ENCODE data around the gene ZNF311. TPM values are rescaled to one million over a fixed set of nuclear protein-coding genes. Genes with fewer than 3 reads are reported as not detected.

ZNF311 gene
- total and polyA plus RNA-seq, 9 donors: 1.5 to 2.7 (median 2.3) TPM

Other genes with a start within 250 kb of the ZNF311 start
- gene TRIM27, start 81.3 kb downstream of the ZNF311 start, total RNA-seq: 47.7 TPM
- 10 to 100 TPM; 39.6 to 52.3 (median 45.8) TPM for gene TRIM27, start 81.3 kb downstream of the ZNF311 start, polyA plus RNA-seq (ENCODE audit: insufficient read depth in 1 of 8, insufficient read length in 8 of 8, low replicate concordance in 1 of 8)
- gene OR2W1, start 39.9 kb upstream of the ZNF311 start, total RNA-seq: not detected
- not detected for gene OR2W1, start 39.9 kb upstream of the ZNF311 start, polyA plus RNA-seq (ENCODE audit: insufficient read depth in 1 of 8, insufficient read length in 8 of 8, low replicate concordance in 1 of 8)
- gene OR2B3, start 82.0 kb upstream of the ZNF311 start, total RNA-seq: not detected
- not detected for gene OR2B3, start 82.0 kb upstream of the ZNF311 start, polyA plus RNA-seq (ENCODE audit: insufficient read depth in 1 of 8, insufficient read length in 8 of 8, low replicate concordance in 1 of 8)
- gene OR2J1, start 94.2 kb upstream of the ZNF311 start, total RNA-seq: not detected
- not detected for gene OR2J1, start 94.2 kb upstream of the ZNF311 start, polyA plus RNA-seq (ENCODE audit: insufficient read depth in 1 of 8, insufficient read length in 8 of 8, low replicate concordance in 1 of 8)
- not detected for gene OR2J3, start 102.7 kb upstream of the ZNF311 start, total RNA-seq
- not detected for gene OR2J3, start 102.7 kb upstream of the ZNF311 start, polyA plus RNA-seq (ENCODE audit: insufficient read depth in 1 of 8, insufficient read length in 8 of 8, low replicate concordance in 1 of 8)
- not detected for gene OR2J2, start 165.6 kb upstream of the ZNF311 start, total RNA-seq
- gene OR2J2, start 165.6 kb upstream of the ZNF311 start, polyA plus RNA-seq (ENCODE audit: insufficient read depth in 1 of 8, insufficient read length in 8 of 8, low replicate concordance in 1 of 8): not detected

Data from muscle of leg (tissue), 9 donors.